ENCODE data around the gene SLC38A1. TPM values are rescaled to one million over a fixed set of nuclear protein-coding genes. Genes with fewer than 3 reads are reported as not detected.

The SLC38A1 gene
- total RNA-seq, 1 experiment from 2014 or later, result 155 TPM

DNA sequence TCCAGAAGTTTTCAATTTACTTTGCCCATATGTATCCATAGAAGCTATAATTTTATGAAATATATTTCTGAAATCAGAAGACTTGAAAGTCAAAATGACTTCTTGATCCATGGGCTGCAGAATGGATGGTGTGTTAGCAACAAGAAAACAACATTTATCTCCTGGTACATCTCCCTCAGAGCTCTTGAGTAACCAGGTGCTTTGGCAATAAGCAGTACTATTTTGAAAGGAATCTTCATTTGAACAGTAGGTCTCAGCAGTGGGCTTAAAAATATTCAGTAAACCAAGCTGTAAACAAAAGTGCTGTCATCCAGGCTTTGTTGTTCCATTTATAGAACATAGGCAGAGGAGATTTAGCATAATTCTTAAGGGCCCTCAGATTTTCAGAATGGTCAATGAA, 100.4 kb downstream of the SLC38A1 start (continued):
- TF ChIP-seq ELF1 (IDR thresholded peaks at IDR 0.05; ENCODE audit: borderline replicate concordance, low read depth), result no peak
- TF ChIP-seq TCF7L2 (IDR thresholded peaks at IDR 0.05; ENCODE audit: borderline replicate concordance, extremely low read depth, insufficient read depth, insufficient read length), result no peak
- no peak for TF ChIP-seq CBX3 (IDR thresholded peaks at IDR 0.05; ENCODE audit: low read depth)
- TF ChIP-seq ATF3 (IDR thresholded peaks at IDR 0.05), result no peak

- Histone ChIP-seq H3K4me3 (replicated peaks in 1 of 2; ENCODE audit: low read depth in 1 of 2, low read length in 2 of 2) (no peak overlapping the region), H3K9me2 (ENCODE audit: insufficient read depth) (no peaks in the 10 kb centered on the region), H3K9me3 (ENCODE audit: control insufficient read depth in 1 of 2, insufficient read depth in 1 of 2, low read depth in 1 of 2, low read length in 2 of 2) (no peaks in the 10 kb centered on the region), H3K27ac (ENCODE audit: low read depth, low read length) (no peak overlapping the region), H3K36me3 (ENCODE audit: control insufficient read depth in 1 of 2, insufficient read depth in 2 of 2, low read length in 2 of 2) (no peaks in the 10 kb centered on the region), H3K9ac (ENCODE audit: low read length) (no peak overlapping the region), H4K20me1 (ENCODE audit: insufficient read depth) (no peaks in the 10 kb centered on the region), H3K27me3 (ENCODE audit: insufficient read depth, low read length) (no peaks in the 10 kb centered on the region), H3K4me1 (ENCODE audit: control insufficient read depth in 1 of 2, insufficient read depth in 2 of 2, low read length in 2 of 2) (no peaks in the 10 kb centered on the region), H3K4me2 (ENCODE audit: low read length) (no peak overlapping the region), H2AFZ (ENCODE audit: low read depth, low read length, poor library complexity, severe bottlenecking) (no peak overlapping the region), H3K79me2 (ENCODE audit: insufficient read depth, low read length) (no peaks in the 10 kb centered on the region)
- CTCF ChIA-PET, result no interaction called here
- intact Hi-C loops (cut with micrococcal nuclease), result no loop called here
- no peak for ATAC-seq
- POLR2A ChIA-PET, result no interaction called here
- no peak for DNase-seq (ENCODE audit: low read depth, low spot score)
- RAD21 ChIA-PET (ENCODE audit: low non-redundant PET in 1 of 2, low total read pairs in 2 of 2, uncharacterized antibody in 2 of 2, unreplicated experiment in 2 of 2), result no interaction called here
- TF ChIP-seq POLR2AphosphoS5 (IDR thresholded peaks at IDR 0.05; ENCODE audit: low read depth, low read length) (no peak), YY1 (IDR thresholded peaks at IDR 0.05; ENCODE audit: extremely low read depth, insufficient replicate concordance, low read depth, low read length) (no peak), RAD21 (IDR thresholded peaks at IDR 0.05; ENCODE audit: low read depth) (no peak), ELF1 (IDR thresholded peaks at IDR 0.05; ENCODE audit: borderline replicate concordance, low read depth) (no peak), JUND (IDR thresholded peaks at IDR 0.05) (no peak), CBX3 (IDR thresholded peaks at IDR 0.05; ENCODE audit: low read depth) (no peak), ZFX (IDR thresholded peaks at IDR 0.05) (no peak), ZNF274 (IDR thresholded peaks at IDR 0.05; ENCODE audit: low read depth, low read length) (no peak), FOSL1 (IDR thresholded peaks at IDR 0.05; ENCODE audit: low read depth) (no peak), EZH2phosphoT487 (IDR thresholded peaks at IDR 0.05; ENCODE audit: borderline replicate concordance) (no peak), CEBPB (IDR thresholded peaks at IDR 0.05; ENCODE audit: low read depth) (no peak), TCF7L2 (IDR thresholded peaks at IDR 0.05; ENCODE audit: borderline replicate concordance, extremely low read depth, insufficient read depth, insufficient read length) (no peak), ZBTB33 (IDR thresholded peaks at IDR 0.05; ENCODE audit: extremely low read depth, insufficient replicate concordance, low read length) (no peak), EZH2 (IDR thresholded peaks at IDR 0.05) (no peak)
- TF ChIP-seq, protein P1, sequence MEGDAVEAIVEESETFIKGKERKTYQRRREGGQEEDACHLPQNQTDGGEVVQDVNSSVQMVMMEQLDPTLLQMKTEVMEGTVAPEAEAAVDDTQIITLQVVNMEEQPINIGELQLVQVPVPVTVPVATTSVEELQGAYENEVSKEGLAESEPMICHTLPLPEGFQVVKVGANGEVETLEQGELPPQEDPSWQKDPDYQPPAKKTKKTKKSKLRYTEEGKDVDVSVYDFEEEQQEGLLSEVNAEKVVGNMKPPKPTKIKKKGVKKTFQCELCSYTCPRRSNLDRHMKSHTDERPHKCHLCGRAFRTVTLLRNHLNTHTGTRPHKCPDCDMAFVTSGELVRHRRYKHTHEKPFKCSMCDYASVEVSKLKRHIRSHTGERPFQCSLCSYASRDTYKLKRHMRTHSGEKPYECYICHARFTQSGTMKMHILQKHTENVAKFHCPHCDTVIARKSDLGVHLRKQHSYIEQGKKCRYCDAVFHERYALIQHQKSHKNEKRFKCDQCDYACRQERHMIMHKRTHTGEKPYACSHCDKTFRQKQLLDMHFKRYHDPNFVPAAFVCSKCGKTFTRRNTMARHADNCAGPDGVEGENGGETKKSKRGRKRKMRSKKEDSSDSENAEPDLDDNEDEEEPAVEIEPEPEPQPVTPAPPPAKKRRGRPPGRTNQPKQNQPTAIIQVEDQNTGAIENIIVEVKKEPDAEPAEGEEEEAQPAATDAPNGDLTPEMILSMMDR (IDR thresholded peaks at IDR 0.05 in 2 of 3, conservative IDR thresholded peaks at IDR 0.05 in 1 of 3; ENCODE audit: borderline replicate concordance in 1 of 3, insufficient read depth in 1 of 3, low read depth in 2 of 3, low read length in 2 of 3), result no peak
- no TSS peak for BruUV-seq (replicated peaks)
Measured at GRCh38 chr12:46167412-46167811, 101.4 kb downstream of the SLC38A1 start.

All from HCT116 (cell line).